ENCODE data around the gene LRP2.
"Not testable (repeated sequence)": the region's sequence is repeated elsewhere in the genome, so short reads cannot be mapped to it uniquely, and the experiment has no call there.

LRP2 gene

DNA sequence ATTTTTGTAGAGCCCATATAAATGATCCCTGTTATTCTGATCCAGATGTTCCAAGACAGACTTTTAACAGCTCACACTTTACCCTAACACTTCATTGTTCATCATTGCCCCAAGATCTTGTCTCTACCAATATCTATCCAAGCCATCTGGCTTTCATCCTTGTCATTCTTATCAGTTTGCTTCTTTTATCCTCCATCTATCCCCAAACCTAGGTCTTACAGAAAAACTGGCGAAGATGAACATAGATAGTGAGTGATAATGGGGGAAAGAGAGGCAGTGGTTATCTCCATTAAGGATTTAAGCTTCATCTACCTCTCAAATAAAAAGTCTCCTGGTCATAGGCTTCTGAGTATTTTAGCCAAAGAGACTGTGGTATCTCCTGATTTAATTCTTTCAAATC lies 203.5 kb downstream of the LRP2 start:
- H3K4me1 ChIP-seq, result peaks cover 0 to 6% (median 0%) of the 10 kb centered on the region in 10 experiments; a peak in 4 of 20 replicates
- H3K36me3 ChIP-seq, result no peaks in the 10 kb centered on the region
- H3K9me3 ChIP-seq (replicated peaks in 1 of 11), result peaks cover 0 to 8% (median 3%) of the 10 kb centered on the region in 11 experiments; a peak in 7 of 22 replicates
- TF ChIP-seq Cebpa-rat (IDR thresholded peaks at IDR 0.05), result no peak
- no peak overlapping the region for H3K4me2 ChIP-seq
- H3K4me3 ChIP-seq, result no peak overlapping the region
- H3K27ac ChIP-seq, result no peak overlapping the region
- no peaks in the 10 kb centered on the region for H3K27me3 ChIP-seq
- no peaks in the 10 kb centered on the region for H4K20me1 ChIP-seq
- H3K9ac ChIP-seq, result no peak overlapping the region

DNA sequence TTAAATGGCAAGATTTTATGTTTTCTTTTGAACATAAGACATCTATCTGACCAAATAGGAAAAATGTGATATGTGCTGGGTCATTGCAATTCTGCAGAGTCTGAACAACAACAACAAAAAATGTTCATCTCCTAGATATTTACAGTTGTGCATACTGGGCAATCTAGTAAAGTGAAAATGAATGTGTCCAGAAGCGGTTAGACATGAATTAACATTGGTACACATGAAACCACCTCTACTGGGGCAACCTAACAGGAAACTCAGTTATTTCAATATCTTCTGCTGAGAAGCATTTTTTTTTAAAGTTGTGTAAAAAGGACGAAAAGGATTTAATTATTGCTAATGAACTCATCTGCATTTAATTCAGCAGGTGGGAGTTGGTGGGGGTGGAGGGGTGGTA lies 216.1 kb downstream of the LRP2 start:
- Histone ChIP-seq H3K4me2 (no peak overlapping the region), H3K4me1 (peaks cover 9 to 17% (median 13%) of the 10 kb centered on the region in 10 experiments; a peak in 19 of 20 replicates), H3K9me3 (replicated peaks in 1 of 11) (no peaks in the 10 kb centered on the region), H3K9ac (no peak overlapping the region), H3K27me3 (no peaks in the 10 kb centered on the region), H3K27ac (no peak overlapping the region), H3K36me3 (no peaks in the 10 kb centered on the region), H3K4me3 (no peak overlapping the region), H4K20me1 (no peaks in the 10 kb centered on the region)
- TF ChIP-seq Cebpa-rat (IDR thresholded peaks at IDR 0.05), result no peak

DNA sequence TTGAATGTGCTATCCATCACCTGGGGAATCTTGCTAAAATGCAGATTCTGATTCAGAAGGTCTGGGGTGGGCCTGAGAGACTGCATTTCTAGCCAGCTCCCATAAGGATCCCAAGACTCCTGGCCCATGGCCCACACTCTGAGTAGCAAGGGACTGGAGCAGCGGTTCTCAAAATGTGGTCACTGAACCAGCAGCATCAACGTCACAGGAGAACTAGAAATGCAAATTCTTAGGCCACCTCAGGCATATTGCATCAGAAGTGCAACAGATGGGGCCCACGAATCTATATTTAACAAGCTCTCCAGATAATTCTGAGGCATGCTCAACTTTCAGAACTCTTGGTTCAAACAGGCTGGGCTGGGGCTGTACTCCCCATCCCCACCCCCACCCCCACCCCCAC lies 218.3 kb downstream of the LRP2 start:
- Histone ChIP-seq H3K36me3 (no peaks in the 10 kb centered on the region), H3K4me1 (peaks cover 9 to 18% (median 13%) of the 10 kb centered on the region in 10 experiments; a peak in 19 of 20 replicates), H3K9me3 (replicated peaks in 1 of 11) (no peaks in the 10 kb centered on the region), H4K20me1 (no peaks in the 10 kb centered on the region), H3K27me3 (no peaks in the 10 kb centered on the region), H3K4me2 (no peak overlapping the region), H3K9ac (no peak overlapping the region), H3K4me3 (no peak overlapping the region), H3K27ac (no peak overlapping the region)
- no peak for TF ChIP-seq Cebpa-rat (IDR thresholded peaks at IDR 0.05)

DNA sequence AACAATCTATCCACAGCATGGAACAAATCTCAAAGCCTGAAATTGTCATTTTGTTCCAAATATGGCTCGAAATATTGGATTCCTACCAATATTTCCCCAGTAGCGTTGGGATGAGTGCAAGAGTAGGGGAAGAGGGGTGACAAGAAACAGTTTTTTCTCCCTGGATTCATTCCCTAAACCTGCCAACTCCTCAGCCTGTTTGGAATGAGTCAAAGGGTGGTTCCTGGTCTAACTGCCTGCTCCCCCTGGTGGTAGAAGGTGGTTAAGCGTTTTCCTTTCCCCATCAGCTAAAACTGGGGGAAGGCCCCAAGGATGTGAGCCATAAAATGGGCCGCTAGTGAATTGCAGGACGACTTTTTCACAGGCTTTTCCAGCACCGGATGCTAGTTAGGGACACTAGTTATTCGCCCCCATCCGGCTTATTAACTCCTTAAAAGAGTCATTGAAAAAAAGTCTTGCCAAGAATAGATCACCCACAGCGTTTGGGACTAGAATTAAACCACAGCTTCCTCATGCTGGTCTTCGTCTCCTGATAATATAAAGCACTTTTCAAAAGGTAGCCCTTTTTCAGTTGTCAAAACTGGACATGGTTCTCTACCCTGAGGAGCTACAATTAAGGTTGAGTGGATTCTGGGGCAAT lies 220.5 kb downstream of the LRP2 start:
- H3K4me2 ChIP-seq, result peak overlapping the region; percentile 34 to 55 (median 46)

DNA sequence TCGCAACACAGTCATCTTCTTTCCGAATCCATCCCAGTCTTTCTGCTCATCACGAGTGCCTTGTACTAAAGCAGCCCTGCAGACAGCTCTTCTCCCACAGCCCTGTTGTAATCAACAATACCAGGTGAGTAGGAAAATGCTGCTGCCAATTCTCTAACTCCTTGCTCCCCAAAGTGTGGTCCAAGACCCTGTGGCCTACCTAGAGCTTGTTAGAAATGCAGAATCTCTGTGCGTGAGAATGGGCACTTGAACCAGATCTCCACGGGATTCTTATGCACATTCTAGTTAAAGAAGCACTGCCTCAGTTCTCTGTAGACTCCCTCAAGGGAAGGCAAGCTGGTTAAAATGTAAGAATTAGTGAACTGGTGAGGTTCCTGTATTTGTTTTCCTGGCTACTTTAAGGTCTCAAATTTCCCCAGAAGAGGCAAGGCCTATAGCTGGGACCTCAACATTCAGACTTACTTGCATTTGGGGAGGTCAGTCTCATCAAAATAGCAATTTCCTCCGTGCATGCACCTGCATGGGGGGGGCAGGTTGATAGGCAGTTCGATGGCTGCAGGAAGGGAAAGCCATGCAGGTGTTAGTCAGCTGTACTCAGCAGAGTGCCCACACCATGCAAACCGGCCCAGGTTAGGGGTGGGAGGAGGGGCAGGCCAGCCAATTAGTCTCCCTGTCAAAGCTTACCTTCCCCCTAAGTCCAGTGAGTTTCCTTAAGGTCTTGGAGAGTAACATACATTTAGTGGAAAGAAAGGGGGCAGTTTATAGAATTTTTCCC lies 222.2 kb downstream of the LRP2 start:
- Histone ChIP-seq H4K20me1 (no peaks in the 10 kb centered on the region), H3K27me3 (no peaks in the 10 kb centered on the region), H3K9me3 (replicated peaks in 1 of 11) (no peaks in the 10 kb centered on the region), H3K27ac (no peak overlapping the region), H3K9ac (no peak overlapping the region), H3K36me3 (no peaks in the 10 kb centered on the region), H3K4me2 (no peak overlapping the region), H3K4me1 (peaks cover 9 to 18% (median 13%) of the 10 kb centered on the region in 10 experiments; a peak in 19 of 20 replicates), H3K4me3 (no peak overlapping the region)
- TF ChIP-seq Cebpa-rat (IDR thresholded peaks at IDR 0.05), result no peak

More for the DNA sequence above, 220.5 kb downstream of the LRP2 start:
- Histone ChIP-seq H3K27ac (0 out of 22 replicates have a peak overlapping the region, but pooled peaks of 1 of the 11 experiments have one; percentile 19), H3K4me3 (no peak overlapping the region), H4K20me1 (no peaks in the 10 kb centered on the region), H3K36me3 (no peaks in the 10 kb centered on the region), H3K27me3 (no peaks in the 10 kb centered on the region), H3K4me1 (peaks cover 9 to 18% (median 13%) of the 10 kb centered on the region in 10 experiments; a peak in 19 of 20 replicates), H3K9ac (no peak overlapping the region), H3K9me3 (replicated peaks in 1 of 11) (no peaks in the 10 kb centered on the region)
- TF ChIP-seq Cebpa-rat (IDR thresholded peaks at IDR 0.05), result no peak

DNA sequence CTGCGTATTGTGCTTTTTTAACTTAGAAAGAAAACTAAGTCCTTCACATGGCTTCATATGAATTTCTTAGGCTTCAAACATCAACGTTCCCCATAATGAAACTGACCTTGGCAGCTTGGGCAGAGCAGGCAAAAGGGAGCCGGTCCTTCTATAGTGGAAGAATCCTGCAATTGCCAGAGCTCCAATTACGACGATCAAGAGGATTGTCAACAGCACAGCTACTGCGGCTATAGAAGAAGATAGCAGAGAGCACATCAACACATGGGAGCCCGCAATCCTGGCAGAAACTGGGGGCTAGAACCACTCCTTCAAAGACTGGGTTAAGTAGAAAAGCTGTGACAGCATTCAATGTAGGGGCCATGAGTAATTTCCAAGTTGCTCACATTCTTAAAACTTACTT lies 223.2 kb downstream of the LRP2 start:
- no peaks in the 10 kb centered on the region for H3K36me3 ChIP-seq
- H3K4me3 ChIP-seq, result no peak overlapping the region
- no peaks in the 10 kb centered on the region for H4K20me1 ChIP-seq
- H3K4me1 ChIP-seq, result peaks cover 9 to 18% (median 13%) of the 10 kb centered on the region in 10 experiments; a peak in 19 of 20 replicates
- H3K4me2 ChIP-seq, result no peak overlapping the region
- no peaks in the 10 kb centered on the region for H3K27me3 ChIP-seq
- H3K9me3 ChIP-seq (replicated peaks in 1 of 11), result no peaks in the 10 kb centered on the region
- H3K27ac ChIP-seq, result no peak overlapping the region
- H3K9ac ChIP-seq, result no peak overlapping the region
- no peak for TF ChIP-seq Cebpa-rat (IDR thresholded peaks at IDR 0.05)

DNA sequence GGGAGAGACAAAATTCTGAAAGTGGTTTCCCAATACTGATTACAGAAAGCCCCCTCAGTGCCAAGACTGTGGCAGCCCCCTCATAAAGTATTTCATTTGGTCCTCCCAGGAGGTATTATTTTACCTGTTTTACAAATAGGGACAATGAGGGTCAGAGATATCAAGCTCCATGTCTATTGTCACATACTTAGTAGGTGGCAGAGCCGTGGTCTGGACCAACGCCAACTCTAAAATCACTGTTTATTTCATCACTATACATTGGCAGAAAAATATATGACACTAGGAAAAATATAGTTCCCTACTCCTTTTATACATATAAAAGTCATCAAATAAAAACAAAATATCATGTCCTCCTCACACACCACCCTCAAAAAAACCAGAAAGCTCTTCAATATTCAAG lies 224.4 kb downstream of the LRP2 start:
- Histone ChIP-seq H3K9me3 (replicated peaks in 1 of 11) (no peaks in the 10 kb centered on the region), H3K4me1 (peaks cover 9 to 15% (median 13%) of the 10 kb centered on the region in 10 experiments; a peak in 19 of 20 replicates), H3K27me3 (no peaks in the 10 kb centered on the region), H4K20me1 (no peaks in the 10 kb centered on the region), H3K27ac (no peak overlapping the region), H3K36me3 (no peaks in the 10 kb centered on the region), H3K9ac (no peak overlapping the region), H3K4me3 (no peak overlapping the region), H3K4me2 (no peak overlapping the region)
- TF ChIP-seq Cebpa-rat (IDR thresholded peaks at IDR 0.05), result no peak

DNA sequence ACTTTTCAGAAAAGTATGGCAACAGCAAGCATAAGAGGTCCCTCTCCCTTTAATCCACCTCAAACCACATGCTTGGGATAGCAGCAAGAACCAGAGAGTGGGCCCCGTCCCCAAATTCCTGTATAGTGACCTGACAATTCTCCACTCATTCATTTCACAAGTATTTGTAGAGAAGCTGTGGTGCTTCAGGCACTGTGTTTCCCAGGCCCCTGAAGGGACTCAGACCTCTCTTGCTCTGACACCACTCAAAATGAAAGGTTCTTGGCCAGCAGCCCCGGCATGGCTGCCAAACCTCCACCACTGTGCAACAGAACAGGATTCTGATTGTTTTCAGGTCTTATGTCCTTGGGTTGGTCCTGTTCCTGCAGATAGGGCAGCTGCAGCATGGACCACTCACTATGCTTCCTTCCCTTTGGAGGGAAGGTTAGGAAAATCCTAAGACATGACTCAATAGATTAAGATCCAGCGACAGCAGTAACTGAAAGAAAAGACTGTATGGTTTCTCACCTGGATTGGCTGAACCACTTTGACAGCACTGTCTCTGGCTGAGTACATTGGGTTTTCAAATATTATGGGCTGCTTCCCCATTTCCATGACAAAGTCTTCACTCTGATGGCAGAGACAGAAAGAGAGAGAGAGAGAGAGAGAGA lies 225.3 kb downstream of the LRP2 start:
- H3K4me2 ChIP-seq, result no peak overlapping the region
- no peaks in the 10 kb centered on the region for H4K20me1 ChIP-seq
- no peak for TF ChIP-seq Cebpa-rat (IDR thresholded peaks at IDR 0.05)
- no peak overlapping the region for H3K4me3 ChIP-seq
- H3K4me1 ChIP-seq, result peaks cover 5 to 9% (median 6%) of the 10 kb centered on the region in 10 experiments; a peak in 19 of 20 replicates
- H3K27me3 ChIP-seq, result no peaks in the 10 kb centered on the region
- no peak overlapping the region for H3K9ac ChIP-seq
- no peaks in the 10 kb centered on the region for H3K36me3 ChIP-seq
- H3K27ac ChIP-seq, result no peak overlapping the region
- no peaks in the 10 kb centered on the region for H3K9me3 ChIP-seq (replicated peaks in 1 of 11)

DNA sequence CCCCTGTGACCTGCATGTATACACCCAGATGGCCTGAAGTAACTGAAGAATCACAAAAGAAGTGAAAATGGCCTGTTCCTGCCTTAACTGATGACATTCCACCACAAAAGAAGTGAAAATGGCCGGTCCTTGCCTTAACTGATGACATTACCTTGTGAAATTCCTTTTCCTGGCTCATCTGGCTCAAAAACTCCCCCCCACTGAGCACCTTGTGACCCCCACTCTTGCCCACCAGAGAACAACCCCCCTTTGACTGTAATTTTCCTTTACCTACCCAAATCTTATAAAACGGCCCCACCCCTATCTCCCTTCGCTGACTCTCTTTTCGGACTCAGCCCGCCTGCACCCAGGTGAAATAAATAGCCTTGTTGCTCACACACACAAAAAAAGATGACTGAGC lies 225.9 kb downstream of the LRP2 start:
- not testable (repeated sequence) for H3K4me3 ChIP-seq; H3K4me2 ChIP-seq; H3K4me1 ChIP-seq; H3K27ac ChIP-seq; H3K27me3 ChIP-seq; H3K9ac ChIP-seq; H3K36me3 ChIP-seq; H4K20me1 ChIP-seq; H3K9me3 ChIP-seq (replicated peaks in 1 of 11)

DNA sequence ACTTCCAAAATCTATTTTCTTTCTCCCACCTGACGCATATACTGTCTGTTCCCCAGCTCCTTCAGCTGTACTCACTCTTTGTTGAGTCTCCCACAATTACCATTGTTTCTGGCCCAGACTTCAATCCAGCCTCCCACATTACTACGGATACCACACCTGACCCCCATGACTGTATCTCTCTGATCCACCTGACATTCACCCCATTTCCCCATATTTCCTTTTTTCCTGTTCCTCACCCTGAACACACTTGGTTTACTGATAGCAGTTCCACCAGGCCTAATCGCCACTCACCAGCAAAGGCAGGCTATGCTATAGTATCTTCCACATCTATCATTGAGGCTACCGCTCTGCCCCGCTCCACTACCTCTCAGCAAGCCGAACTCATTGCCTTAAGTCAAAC lies 228.1 kb downstream of the LRP2 start:
- H4K20me1 ChIP-seq; H3K27ac ChIP-seq; H3K27me3 ChIP-seq; H3K36me3 ChIP-seq; H3K4me2 ChIP-seq; H3K4me3 ChIP-seq; H3K9ac ChIP-seq; H3K9me3 ChIP-seq (replicated peaks in 1 of 11): not testable (repeated sequence)
- peaks cover 0 to 24% (median 13%) of the 10 kb centered on the region in 10 experiments; a peak in 10 of 20 replicates for H3K4me1 ChIP-seq

All from BLaER1 treated with 17β-estradiol and CSF1 and Interleukin-3, amounts not matched to agents 10 nM and 100 nM (cell line).